ENCODE data around the gene KRTAP5-10. TPM values are rescaled to one million over a fixed set of nuclear protein-coding genes. Genes with fewer than 3 reads are reported as not detected.
"Not testable (repeated sequence)": the region's sequence is repeated elsewhere in the genome, so short reads cannot be mapped to it uniquely, and the experiment has no call there.

KRTAP5-10 gene
- total RNA-seq, 1 donor from 2014 or later: not detected

DNA sequence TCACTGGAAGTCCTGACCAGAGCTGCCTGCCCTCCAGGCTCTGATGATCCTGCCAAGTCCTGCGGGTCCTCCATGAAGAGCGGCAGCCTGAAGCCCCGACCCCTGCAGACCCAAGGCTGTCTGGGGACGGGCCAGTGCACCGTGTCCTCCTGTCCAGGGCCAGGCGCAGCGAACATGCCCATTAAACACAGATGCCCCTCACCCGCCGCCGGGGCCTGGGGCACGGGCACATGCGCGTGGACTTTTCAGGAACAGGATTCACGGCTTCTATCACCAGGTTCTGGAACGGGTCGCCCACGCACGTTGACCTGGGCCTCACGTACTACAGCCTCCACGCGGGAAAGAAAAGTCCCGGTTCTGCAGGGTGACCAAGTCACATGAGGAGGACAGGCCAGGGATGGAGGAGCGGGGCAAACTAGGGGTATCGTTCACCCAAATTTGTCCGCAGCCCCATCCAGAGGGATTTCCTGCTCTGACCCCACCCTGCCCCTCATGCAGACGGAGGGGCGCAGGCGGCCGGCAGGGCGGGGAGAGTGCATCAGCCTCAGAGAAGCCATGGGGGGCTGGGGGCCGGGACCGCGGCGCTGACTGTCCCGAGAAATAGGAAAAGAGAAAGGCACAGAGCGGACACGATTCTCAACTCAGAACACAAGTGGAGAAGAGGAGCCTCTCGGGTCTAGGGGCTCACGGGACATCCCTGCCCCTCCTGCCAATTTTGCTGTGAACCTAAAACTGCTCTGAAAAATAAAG is 5.9 kb downstream of the KRTAP5-10 start:
- DNase-seq (ENCODE audit: low spot score): not testable (repeated sequence)

DNA sequence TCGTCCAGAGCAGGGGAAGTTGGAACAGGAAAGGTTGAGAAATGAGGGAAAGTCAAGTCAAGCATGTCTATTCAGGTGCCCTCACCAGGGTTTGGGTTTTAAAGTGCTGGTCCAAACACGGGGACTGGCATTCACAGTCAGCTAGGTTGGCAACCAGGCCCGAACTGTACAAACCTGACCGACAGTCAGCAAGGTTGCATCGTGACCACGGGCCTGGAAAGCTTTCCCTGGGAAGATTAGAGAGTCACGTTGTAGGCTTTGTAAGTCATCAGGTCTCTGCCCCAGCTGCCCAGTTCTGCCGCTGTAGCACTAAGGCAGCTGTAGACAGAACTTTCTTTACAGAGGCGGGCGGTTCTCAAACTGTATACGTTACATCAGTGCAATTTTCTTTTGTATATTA is 7.4 kb downstream of the KRTAP5-10 start:
- no peak for DNase-seq (ENCODE audit: low spot score)

DNA sequence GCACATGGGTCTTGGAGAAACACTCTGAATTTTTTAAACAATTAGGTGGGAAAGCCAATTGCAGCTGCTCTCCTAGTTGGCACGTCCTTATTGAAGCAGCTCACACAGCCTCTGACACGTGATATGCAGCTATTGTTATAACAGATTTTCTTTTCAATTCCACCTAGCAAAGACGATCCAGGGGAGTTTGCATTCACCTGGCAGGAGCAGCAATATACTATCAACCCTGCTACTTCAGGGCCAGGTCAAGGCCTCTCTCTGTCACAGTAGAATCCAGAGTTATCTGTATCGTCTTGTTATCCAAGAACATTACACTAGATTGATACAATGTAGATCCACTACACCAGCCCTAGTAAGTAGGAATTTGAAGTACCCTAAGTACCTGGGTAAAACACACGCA is 9.1 kb downstream of the KRTAP5-10 start:
- no peak for DNase-seq (ENCODE audit: low spot score)

DNA sequence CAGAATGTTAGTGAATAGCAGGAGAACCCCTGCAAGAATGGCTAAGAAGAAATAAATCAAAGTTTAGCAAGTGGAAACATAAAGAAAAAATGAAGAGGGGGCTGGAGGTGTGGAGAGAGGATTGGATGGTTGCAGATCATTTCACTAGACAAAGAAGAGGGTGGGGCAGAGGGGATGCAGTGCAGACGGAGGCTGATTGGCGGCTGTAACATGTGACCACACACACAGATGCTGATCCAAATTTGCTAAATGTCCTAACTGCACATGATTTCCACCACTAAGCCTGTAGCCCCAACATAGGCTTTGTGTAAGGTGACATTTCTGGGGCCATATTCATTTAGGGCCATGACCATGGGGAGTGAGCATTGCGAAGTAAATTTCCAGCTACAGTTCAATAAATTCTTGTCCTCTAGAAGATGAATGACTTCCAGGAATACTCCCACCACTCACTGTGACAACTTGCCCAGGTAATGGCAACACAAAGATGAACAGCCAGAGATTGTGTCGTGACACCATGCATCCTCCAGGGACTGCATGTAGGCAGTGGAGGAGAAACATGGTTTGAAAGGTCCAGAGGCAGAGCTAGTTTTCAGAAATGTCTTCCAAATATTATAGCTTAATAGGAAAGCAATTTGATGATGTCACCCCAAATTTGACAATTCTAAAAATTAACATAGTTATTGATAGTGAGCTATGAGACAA is 10.5 kb downstream of the KRTAP5-10 start:
- no peak for DNase-seq (ENCODE audit: low spot score)

DNA sequence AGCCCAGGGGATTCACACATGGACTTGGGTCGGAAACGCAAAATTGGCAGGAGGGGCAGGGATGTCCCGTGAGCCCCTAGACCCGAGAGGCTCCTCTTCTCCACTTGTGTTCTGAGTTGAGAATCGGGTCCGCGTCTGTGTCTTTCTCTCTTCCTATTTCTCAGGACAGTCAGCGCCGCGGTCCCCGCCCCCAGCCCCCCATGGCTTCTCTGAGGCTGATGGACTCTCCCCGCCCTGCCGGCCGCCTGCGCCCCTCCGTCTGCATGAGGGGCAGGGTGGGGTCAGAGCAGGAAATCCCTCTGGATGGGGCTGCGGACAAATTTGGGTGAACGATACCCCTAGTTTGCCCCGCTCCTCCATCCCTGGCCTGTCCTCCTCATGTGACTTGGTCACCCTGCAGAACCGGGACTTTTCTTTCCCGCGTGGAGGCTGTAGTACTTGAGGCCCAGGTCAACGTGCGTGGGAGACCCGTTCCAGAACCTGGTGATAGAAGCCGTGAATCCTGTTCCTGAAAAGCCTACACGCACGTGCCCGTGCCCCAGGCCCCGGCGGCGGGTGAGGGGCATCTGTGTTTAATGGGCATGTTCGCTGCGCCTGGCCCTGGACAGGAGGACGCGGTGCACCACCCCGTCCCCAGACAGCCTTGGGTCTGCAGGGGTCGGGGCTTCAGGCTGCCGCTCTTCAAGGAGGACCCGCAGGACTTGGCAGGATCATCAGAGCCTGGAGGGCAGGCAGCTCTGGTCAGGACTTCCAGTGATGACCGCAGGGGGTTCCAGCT is 11.5 kb downstream of the KRTAP5-10 start:
- DNase-seq (ENCODE audit: low spot score): not testable (repeated sequence)

DNA sequence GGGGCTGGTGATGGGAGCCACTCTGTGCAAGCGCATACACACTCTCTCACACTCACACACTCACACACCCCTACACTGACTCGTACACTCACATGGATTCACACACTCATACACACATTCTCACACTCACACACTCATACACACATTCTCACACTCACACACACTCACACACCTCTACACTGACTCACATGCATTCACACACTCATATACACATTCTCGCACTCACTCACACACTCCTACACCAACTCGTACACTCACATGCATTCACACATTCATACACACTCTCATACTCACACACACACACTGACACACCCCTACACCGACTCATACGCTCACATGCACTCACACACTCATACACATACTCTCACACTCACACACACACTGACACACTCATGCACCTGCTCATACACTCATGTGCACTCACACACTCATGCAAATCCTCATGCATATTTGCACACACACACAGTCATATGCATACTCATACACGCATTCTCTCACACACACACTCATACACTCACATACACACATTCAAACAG is 12.2 kb downstream of the KRTAP5-10 start:
- DNase-seq (ENCODE audit: low spot score): no peak

DNA sequence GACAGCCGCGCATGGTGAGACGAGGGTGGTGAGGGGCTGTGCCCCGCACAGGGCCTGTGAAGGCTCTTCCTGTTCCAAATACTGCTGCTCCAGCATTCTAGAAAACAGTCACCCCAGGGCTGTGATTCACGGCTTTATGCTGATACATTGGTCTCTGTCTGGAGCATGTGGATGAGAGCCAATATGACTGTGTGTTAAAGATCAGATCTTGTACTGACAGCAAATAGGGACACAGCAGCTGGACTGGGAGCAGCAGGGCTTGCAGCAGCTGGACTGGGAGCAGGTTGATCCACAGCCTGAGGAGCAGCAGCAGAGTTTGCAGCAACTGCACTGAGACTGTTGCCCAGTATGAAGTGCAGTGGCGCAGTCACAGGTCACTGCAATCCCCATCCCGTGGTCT is 14.2 kb downstream of the KRTAP5-10 start:
- DNase-seq (ENCODE audit: low spot score): not testable (repeated sequence)

DNA sequence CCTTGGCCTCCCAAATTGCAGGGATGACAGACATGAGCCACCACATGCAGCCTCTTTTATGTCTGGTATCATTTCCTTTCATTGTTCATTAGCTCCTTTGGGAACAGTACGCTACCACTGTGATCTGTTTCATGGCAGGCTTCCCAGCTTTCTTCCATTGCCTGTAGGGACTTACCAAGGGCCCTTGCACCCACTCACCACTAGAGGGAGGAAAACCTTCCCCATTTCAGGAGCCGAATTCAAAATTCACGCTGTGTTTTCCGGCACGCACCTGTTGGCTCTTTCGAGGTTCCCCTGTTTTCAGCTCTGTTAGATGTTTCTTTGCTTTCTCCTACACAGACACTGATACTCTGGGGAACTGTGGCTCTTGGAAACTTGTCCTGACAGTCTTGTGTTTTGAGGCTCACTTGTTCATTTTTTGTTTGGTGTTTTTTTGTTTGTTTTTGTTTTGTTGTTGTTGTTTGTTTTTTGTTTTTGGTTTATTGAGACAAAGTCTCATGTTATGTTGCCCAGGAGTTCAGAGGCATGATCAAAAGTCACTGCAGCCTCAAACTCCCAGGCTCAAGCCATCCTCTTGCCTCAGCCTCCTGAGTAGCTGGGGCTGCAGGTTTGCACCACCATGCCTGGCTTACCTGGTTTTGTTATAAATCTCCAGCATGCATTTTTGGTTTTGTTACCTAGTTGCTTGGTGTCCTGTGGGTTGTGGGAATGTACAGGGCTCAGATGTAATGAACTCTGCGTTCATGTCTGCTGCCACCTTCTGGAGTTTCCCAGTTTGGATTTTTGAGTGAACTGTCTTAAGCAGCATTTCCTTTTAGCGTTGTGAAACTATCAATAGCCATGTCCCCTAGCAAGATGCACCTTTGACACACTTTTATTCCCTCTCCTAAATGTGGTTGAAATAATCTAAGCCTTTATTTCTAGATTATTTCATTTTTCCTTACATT is 15.0 kb downstream of the KRTAP5-10 start:
- DNase-seq (ENCODE audit: low spot score): no peak

DNA sequence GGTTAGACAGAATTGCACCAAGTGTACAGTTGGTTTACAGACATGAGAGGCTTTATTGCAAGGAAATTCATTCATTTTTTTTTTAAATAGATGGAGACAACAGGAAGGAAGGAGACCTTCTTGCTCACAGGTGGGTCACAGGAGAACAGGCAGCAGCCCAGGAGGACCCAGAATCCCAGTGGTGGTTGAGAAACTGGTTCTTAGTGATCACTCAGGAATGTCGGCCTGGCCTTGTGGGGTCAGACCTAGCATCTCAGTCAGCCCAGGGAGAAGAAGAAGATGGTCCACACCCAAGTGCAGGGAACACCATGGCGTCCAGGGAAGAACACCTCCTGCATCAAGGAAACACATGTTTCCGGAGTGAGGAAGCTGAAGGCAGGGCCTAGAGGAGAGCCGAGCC is 16.5 kb downstream of the KRTAP5-10 start:
- no peak for DNase-seq (ENCODE audit: low spot score)

DNA sequence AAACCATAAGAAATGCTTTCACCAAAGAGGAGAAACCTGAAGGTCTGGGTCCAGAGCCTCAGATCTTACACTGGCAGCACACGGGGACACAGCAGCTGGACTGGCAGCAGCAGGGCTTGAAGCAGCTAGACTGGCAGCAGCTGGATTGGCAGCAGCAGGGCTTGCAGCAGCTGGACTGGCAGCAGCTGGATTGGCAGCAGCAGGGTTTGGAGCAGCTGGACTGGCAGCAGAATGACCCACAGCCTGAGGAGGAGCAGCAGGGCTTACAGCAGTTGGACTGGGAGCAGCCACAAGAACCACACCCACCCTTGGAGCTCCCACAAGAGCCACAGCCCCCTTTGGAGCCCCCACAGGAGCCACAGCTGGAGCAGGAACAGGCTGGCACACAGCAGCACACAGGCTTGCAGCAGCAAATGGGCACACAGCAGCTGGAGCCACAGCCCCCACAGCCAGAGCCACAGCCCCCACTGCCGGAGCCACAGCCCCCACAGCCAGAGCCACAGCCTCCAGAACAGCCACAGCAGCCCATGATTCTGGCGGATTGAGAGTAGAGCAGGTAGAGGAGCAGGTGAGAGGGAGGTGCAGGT is 17.0 kb downstream of the KRTAP5-10 start, which contains the start of gene KRTAP5-11:
Gene KRTAP5-11 (minus strand): TSS at position 567 of the 587 bp plus-strand sequence. CDS start 38 bp downstream, at position 529.
- DNase-seq (ENCODE audit: low spot score): no peak

DNA sequence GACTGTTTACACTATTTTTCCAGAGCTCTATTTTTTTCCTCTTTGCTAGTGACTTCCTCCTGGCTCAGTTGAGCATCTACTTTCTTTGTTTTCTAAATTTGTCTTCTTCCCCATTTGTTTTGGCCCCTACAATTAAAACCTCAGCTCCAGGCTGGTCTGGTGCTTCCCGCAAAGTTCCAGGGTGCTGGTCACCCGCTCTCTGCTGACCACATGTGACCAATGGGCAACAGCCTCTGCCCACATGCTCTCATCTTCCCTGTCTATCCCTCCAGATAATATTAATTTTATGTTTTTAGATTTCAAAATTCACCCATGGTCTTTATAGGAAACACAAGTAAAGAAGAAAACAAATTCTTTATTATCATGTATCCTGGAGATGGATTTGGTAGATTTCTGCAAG is 17.6 kb downstream of the KRTAP5-10 start:
- not testable (repeated sequence) for DNase-seq (ENCODE audit: low spot score)

DNA sequence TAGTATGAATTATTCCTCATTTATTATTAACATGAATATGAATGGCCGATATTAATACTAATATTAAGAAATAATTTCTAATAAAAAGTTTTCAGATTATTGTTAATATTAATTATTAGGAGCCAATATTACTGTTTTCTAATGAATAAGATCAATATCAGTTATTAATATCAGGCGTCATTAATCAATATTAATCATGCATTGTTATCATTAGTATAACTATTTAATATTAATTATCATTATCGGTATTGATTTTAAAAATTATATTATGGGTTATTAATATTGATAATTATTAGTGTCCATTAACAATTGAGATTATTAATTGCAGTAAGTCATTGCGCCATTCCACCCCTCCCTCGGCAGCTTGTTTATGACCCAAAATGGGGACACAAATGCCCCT is 20.3 kb downstream of the KRTAP5-10 start:
- not testable (repeated sequence) for DNase-seq (ENCODE audit: low spot score)

DNA sequence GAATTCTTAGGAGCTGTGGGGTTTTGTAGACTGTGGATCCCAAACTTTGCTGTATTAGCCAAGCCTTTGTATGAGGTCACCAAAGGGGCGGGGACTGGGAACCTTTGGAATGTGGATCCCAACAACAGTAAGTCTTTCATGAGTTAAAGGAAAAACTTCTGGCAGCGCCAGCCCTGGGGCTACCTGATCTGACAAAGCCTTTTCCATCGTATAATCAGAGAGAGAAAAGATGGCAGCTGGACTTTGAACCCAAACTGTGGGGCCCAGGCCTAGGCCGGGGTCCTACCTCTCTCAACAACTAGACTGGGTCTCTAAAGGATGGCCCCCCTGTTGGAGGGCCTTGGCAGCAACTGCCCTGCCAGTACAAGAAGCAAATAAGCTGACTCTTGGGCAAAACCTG is 23.0 kb downstream of the KRTAP5-10 start:
- DNase-seq (ENCODE audit: low spot score): not testable (repeated sequence)

DNA sequence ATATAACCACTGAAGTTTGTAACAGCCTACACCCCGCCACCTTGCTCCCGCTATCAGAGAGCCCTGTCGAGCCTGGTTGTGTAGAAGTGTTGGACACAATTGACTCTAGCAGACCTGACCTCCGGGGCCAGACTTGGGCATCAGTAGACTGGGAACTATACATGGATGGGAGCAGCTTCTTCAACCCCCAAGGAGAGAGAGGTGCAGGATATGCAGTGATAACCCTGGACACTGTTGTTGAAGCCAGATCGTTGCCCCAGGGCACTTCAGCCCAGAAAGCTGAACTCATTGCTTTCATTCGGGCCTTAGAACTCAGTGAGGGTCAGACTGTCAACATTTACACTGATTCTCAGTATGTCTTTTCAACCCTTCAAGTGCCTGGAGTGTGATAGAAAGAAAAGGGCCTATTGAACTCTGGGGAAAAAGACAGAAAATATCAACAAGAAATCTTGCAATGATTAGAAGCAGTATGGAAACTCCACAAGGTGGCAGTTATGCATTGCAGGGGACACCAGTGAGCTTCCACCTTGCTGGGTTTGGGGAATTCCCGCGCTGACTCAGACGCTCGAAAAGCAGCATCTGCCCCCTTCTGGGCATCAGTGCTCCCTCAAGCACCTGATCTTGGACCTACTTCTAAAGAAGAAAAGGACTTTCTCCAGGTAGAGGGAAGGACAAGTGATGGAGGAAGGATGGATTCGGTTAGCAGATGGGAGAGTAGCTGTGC is 23.6 kb downstream of the KRTAP5-10 start:
- not testable (repeated sequence) for DNase-seq (ENCODE audit: low spot score)

DNA sequence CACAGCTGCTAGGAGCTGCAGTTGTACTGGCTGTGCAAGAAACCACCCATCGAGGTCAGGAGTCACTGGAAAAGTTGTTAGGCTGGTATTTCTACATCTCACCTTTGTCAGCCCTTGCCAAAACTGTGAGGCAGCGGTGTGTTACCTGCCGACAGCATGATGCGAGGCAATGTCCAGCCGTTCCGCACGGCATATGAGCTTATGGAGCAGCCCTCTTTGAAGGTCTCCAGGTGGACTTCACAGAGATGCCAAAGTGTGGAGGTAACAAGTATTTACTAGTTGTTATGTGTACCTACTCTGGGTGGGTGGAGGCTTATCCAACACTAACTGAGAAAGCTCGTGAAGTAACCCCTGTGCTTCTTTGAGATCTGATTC is 24.2 kb downstream of the KRTAP5-10 start:
- DNase-seq (ENCODE audit: low spot score): not testable (repeated sequence)

DNA sequence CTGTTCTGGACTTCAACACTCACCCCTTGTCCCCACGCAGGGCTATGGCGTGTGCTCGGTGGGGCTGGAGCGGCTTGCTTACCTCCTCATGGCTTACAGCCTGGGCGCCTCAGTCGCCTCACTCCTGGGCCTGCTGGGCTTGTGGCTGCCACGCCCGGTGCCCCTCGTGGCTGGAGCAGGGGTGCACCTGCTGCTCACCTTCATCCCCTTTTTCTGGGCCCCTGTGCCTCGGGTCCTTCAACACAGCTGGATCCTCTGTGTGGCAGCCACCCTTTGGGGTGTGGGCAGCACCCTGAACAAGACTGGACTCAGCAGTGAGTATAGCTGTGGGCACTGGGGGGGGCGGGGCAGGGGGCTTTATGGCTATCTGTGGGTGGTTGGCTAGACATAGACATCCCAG is 37.9 kb downstream of the KRTAP5-10 start:
- not testable (repeated sequence) for DNase-seq (ENCODE audit: low spot score)

DNA sequence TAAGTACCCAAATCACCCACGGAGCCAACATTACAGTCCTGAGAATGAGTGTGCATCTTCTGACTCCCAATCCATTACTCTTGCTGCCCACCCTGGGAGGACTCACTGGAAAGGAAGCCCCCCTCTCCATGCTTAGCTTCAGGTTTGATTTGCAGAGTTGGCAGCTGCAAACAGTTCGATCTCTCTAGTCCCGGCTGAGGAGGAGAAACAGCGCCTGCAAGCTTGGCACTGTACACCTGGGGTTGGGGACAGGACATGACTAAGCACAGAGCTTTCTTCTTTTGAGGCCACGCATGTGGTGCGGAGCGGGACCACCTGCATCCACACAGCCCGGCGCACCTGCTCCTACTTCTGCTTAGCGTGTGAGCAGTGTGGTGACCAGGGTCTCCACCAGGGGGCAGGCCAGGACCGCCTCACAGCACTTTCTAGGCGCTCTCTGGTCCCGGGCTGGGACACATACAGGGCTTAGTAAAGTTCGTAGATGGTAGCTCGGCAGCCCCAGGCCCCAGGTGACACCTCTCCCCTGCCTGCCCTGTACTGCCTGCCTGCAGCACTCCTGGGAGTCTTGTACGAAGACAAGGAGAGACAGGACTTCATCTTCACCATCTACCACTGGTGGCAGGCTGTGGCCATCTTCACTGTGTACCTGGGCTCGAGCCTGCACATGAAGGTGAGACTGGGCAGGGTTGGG is 39.6 kb downstream of the KRTAP5-10 start:
- DNase-seq (ENCODE audit: low spot score): not testable (repeated sequence)

DNA sequence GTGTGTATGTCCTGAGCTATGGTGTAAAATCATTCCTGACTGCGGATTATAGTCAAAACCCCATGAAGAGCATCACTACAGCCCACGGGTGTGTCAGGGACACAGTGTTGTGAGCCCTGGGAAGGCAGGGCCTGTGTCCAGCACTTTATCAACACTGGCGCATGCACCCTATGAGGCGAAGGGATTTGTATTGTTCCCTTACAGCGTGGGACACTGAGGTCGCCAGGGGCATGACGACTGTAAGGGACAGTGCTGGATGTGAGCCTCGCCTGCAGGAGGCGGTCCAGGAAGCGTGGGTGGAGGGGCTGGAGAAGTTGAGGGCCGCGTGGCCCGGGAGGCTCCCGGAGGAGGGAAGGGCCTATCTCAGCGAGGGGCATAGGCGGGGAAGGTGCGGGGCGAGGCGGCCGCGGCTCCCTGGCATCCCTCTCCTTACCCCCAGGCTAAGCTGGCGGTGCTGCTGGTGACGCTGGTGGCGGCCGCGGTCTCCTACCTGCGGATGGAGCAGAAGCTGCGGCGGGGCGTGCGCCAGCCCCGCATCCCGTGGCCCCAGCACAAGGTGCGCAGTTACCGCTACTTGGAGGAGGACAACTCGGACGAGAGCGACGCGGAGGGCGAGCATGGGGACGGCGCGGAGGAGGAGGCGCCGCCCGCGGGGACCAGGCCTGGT is 41.6 kb downstream of the KRTAP5-10 start:
- DNase-seq (ENCODE audit: low spot score): not testable (repeated sequence)
